BE2C (cell line): ENCODE measurements around the gene ZNF518B.

ENCODE experiments used
- DNase-seq: peaks from one replicate; pipeline ENCODE4 v3.0.0-alpha.2; 2020
- H3K27me3 ChIP-seq: fragments of 250-450 bp; sonication (Bioruptor Pico); 2 replicates; pipeline ENCODE4 v1.5.1; 2020; ENCODE audit warnings: mild to moderate bottlenecking
- H3K36me3 ChIP-seq: fragments of 250-450 bp; sonication (Bioruptor Pico); 2 replicates; pipeline ENCODE4 v1.5.1; 2020; ENCODE audit warnings: mild to moderate bottlenecking
- H3K4me1 ChIP-seq: fragments of 250-450 bp; sonication (Bioruptor Pico); 2 replicates; pipeline ENCODE4 v1.5.1; 2020
- H3K4me3 ChIP-seq: 2 replicates; pipeline ENCODE4 v1.5.1; 2011; ENCODE audit warnings: low read depth, low read length
- H3K9me3 ChIP-seq: fragments of 250-450 bp; sonication (Bioruptor Pico); 2 replicates; pipeline ENCODE4 v1.5.1; 2020
- CTCF ChIP-seq: IDR thresholded peaks from 2 replicates; pipeline ENCODE4 v1.5.1; 2012; ENCODE audit warnings: mild to moderate bottlenecking, low read depth, low read length

Gene ZNF518B

GRCh38 chr4:10480616-10481015, 23.4 kb upstream of the ZNF518B start:
- Histone ChIP-seq H3K36me3 (no peaks in the 10 kb centered on the region), H3K4me1 (no peaks in the 10 kb centered on the region), H3K27me3 (no peaks in the 10 kb centered on the region), H3K4me3 (no peak overlapping the region), H3K9me3 (no peaks in the 10 kb centered on the region)
- DNase-seq: no peak
- no peak for TF ChIP-seq CTCF

- H3K4me3 ChIP-seq: no peak overlapping the region
- H3K36me3 ChIP-seq: no peaks in the 10 kb centered on the region
- H3K9me3 ChIP-seq: no peaks in the 10 kb centered on the region
- no peaks in the 10 kb centered on the region for H3K4me1 ChIP-seq
- TF ChIP-seq CTCF: no peak
- no peaks in the 10 kb centered on the region for H3K27me3 ChIP-seq
- no peak for DNase-seq
Observed at GRCh38 chr4:10478621-10479020, 21.4 kb upstream of the ZNF518B start.

DNA sequence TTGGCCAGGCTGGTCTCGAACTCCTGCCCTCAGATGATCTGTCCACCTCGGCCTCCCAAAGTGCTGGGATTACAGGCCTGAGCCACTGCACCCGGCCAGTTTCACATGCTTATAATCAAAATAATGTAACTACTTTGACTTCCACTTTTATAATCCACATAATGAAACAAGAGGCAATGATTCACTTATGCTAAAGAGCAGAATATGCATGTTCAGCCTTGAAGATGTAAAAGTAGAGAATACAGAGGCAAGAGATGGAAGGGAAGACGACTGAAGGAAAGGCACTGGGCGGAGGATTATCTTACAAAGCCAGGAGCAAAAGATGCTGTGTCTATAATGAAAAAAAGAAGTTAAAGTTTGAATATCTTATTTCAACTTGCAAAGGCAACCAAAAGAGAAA, 13.3 kb upstream of the ZNF518B start:
- Histone ChIP-seq H3K36me3 (no peaks in the 10 kb centered on the region), H3K4me3 (no peak overlapping the region), H3K4me1 (no peaks in the 10 kb centered on the region), H3K27me3 (no peaks in the 10 kb centered on the region), H3K9me3 (no peaks in the 10 kb centered on the region)
- DNase-seq: no peak
- no peak for TF ChIP-seq CTCF

DNA sequence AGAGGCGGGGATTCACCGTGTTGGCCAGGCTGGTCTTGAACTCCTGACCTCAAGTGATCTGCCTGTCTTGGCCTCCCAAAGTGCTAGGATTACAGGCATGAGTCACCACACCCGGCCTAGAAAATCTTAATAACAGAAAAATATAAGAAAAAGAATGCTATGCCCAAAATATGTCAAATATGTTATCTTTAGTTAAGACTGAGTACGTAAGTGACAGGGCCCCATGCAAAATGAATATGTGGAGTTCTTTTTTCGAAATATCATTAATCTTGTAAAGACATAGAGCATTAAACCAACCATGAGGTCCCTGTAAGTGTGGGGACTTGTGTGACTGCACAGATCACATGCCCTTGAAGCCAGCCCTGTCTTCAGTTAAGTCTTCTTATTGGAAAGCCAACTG, 8.9 kb upstream of the ZNF518B start:
- Histone ChIP-seq H3K4me3 (no peak overlapping the region), H3K9me3 (no peaks in the 10 kb centered on the region; the same call in 1 of the 2 replicates), H3K4me1 (no peaks in the 10 kb centered on the region), H3K27me3 (no peaks in the 10 kb centered on the region), H3K36me3 (no peaks in the 10 kb centered on the region)
- DNase-seq: no peak
- TF ChIP-seq CTCF: no peak

- H3K27me3 ChIP-seq: no peaks in the 10 kb centered on the region
- no peak for TF ChIP-seq CTCF
- no peak for DNase-seq
Observed at GRCh38 chr4:10462876-10463275, 5.7 kb upstream of the ZNF518B start.

GRCh38 chr4:10461850-10462400, 4.7 kb upstream of the ZNF518B start:
- Histone ChIP-seq H3K4me1 (no peaks in the 10 kb centered on the region), H3K36me3 (no peaks in the 10 kb centered on the region), H3K9me3 (no peaks in the 10 kb centered on the region; the same call in 1 of the 2 replicates), H3K4me3 (no peak overlapping the region), H3K27me3 (no peaks in the 10 kb centered on the region)
- no peak for TF ChIP-seq CTCF
- no peak for DNase-seq

More at GRCh38 chr4:10462876-10463275, 5.7 kb upstream of the ZNF518B start:
- no peaks in the 10 kb centered on the region for H3K36me3 ChIP-seq
- H3K9me3 ChIP-seq: no peaks in the 10 kb centered on the region; the same call in 1 of the 2 replicates
- no peak overlapping the region for H3K4me3 ChIP-seq
- no peaks in the 10 kb centered on the region for H3K4me1 ChIP-seq
